Coronary artery (tissue), 2 donors: Measurements from ENCODE around the gene NRF1.
"Not testable (repeated sequence)": the region's sequence is repeated elsewhere in the genome, so short reads cannot be mapped to it uniquely, and the experiment has no call there.

Experiments used
- DNase-seq: peaks from one replicate; pipeline ENCODE4 v3.0.0-alpha.2; 2017; ENCODE audit warnings: low spot score
- H3K27ac ChIP-seq, 2 donors: fragments of 200-600 bp; sonication (generic); one replicate each; pipeline ENCODE4 v1.5.1; 2016 to 2019
- H3K4me3 ChIP-seq: fragments of 200-600 bp; sonication (generic); 2 replicates; pipeline ENCODE4 v1.5.1; 2016; ENCODE audit warnings: mild to moderate bottlenecking, moderate library complexity
- TF ChIP-seq, protein P1 (sequence below): fragments of 200-600 bp; sonication (generic); IDR thresholded peaks from one replicate; pipeline ENCODE4 v1.5.1; 2019; ENCODE audit warnings: antibody characterized with exemption

The NRF1 gene

DNA sequence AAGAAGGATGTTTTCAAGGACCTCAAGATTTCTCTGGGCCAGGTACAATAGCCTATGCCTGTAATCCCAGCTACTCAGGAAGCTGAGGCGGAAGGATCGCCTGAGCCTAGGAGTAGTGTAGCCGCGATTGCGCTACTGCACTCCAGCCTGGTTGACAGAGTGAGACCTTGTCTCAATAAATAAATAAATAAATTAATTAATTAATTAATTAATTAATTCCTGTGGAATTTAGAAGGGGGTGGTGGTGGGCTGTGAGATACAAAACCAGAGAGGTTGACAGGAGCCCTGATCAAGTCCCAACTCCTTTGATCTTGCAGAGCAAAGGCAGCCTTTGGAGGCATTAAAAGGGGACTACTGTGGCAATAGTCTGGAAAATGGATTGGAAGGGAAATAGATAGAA, 39.3 kb upstream of the NRF1 start:
- no peak overlapping the region for H3K4me3 ChIP-seq
- no peak for DNase-seq
- TF ChIP-seq, protein P1, sequence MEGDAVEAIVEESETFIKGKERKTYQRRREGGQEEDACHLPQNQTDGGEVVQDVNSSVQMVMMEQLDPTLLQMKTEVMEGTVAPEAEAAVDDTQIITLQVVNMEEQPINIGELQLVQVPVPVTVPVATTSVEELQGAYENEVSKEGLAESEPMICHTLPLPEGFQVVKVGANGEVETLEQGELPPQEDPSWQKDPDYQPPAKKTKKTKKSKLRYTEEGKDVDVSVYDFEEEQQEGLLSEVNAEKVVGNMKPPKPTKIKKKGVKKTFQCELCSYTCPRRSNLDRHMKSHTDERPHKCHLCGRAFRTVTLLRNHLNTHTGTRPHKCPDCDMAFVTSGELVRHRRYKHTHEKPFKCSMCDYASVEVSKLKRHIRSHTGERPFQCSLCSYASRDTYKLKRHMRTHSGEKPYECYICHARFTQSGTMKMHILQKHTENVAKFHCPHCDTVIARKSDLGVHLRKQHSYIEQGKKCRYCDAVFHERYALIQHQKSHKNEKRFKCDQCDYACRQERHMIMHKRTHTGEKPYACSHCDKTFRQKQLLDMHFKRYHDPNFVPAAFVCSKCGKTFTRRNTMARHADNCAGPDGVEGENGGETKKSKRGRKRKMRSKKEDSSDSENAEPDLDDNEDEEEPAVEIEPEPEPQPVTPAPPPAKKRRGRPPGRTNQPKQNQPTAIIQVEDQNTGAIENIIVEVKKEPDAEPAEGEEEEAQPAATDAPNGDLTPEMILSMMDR, result no peak
- H3K27ac ChIP-seq, result no peak overlapping the region

GRCh38 chr7:129574487-129574886, 37.0 kb upstream of the NRF1 start:
- H3K27ac ChIP-seq, result no peak overlapping the region
- no peak for DNase-seq
- TF ChIP-seq, protein P1, result no peak
- H3K4me3 ChIP-seq, result no peak overlapping the region

- Histone ChIP-seq H3K4me3 (no peak overlapping the region), H3K27ac (no peak overlapping the region)
- TF ChIP-seq, protein P1, result no peak
- no peak for DNase-seq
These were observed 35.8 kb upstream of the NRF1 start for GRCh38 chr7:129575699-129576098.

- H3K4me3 ChIP-seq, result no peak overlapping the region
- TF ChIP-seq, protein P1, result no peak
- no peak for DNase-seq
- H3K27ac ChIP-seq, result no peak overlapping the region
These were observed 35.4 kb upstream of the NRF1 start for GRCh38 chr7:129576138-129576537.

- DNase-seq, result no peak
- no peak overlapping the region for H3K27ac ChIP-seq
- TF ChIP-seq, protein P1, result no peak
- H3K4me3 ChIP-seq, result no peak overlapping the region
These were observed 32.7 kb upstream of the NRF1 start for GRCh38 chr7:129578829-129579228.

DNA sequence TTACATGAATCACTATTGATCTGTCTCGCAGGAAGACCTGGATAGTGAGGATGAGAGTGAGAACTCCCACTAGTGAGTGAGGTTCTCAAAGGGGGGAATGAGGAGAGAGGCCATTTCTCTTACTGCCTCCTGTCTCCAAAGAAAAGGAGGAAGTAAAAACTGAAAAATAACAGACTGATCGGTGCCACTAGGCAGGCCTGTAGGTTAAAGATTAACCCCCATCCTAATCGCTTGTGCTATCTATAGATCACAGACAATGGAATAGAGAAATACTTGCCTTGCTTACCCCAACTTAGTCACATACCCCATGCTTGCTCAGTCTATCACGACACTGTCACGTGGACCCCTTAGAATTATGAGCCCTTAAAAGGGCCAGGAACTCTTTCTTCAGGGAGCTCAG, 25.3 kb upstream of the NRF1 start:
- H3K4me3 ChIP-seq, DNase-seq, H3K27ac ChIP-seq: not testable (repeated sequence)

DNA sequence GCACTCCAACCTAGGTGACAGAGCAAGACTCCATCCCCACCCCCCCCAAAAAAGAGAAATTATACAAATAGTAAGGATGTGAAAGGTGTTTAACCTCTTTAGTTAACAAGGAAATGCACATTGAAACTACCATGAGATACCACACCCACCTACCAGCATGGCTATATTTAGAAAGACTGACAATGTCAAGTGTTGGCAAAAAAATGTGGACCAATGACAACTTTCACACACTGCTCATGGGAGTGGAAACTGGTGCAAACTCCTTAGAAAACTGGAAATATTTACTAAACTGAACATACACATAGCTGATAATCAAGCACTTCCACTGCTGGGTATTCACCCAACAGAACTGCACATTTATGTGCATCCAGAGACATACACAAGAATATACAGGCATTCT, 23.3 kb upstream of the NRF1 start:
- H3K4me3 ChIP-seq, result no peak overlapping the region
- DNase-seq, result no peak
- no peak overlapping the region for H3K27ac ChIP-seq
- TF ChIP-seq, protein P1, result no peak

DNA sequence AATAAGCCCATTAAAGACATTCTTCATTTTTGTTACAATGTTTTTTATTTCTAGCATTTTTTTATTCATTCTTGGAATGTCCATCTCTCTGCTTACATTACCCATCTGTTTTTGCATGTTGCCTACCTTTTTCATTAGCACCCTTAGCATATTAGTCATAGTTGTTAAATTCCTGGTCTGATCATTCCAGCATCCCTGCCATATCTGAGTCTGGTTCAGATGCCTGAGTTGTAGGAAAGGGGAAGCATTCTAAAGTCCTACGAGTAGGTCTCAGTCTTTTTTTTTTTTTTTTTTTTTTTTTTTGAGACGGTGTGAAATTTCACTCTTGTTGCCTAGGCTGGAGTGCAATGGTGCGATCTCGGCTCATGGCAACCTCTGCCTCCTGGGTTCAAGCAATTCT, 19.7 kb upstream of the NRF1 start:
- Histone ChIP-seq H3K4me3 (no peak overlapping the region), H3K27ac (no peak overlapping the region)
- DNase-seq, result no peak
- TF ChIP-seq, protein P1, result no peak

DNA sequence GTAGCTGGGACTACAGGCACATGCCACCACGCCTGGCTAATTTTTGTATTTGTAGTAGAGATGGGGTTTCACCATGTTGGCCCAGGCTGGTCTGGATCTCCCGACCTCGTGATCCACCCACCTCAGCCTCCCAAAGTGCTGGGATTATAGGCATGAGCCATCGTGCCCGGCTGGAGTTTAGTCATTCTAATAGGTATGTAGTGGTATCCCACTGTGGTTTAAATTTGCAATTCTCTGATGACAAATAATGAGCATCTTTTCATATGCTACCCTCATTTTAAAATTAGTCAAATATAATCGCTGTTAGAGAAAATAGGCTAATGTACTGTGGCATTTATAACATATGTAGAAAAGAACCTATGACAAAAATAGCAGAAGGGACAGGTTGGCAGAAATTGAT, 15.1 kb upstream of the NRF1 start:
- not testable (repeated sequence) for H3K4me3 ChIP-seq, DNase-seq, H3K27ac ChIP-seq
